DOHH2 (cell line): ENCODE data around the gene KCTD11.

Experiments used
- H3F3A ChIP-seq: fragments of 200-600 bp; sonication (generic), shearing (Covaris generic); 2 replicates; pipeline ENCODE4 v1.6.0; 2016; ENCODE audit warnings: antibody characterized with exemption, mild to moderate bottlenecking; ENCODE audit not compliant: control insufficient read depth, insufficient read depth
- H3K27ac ChIP-seq: fragments of 200-600 bp; sonication (generic); 2 replicates; pipeline ENCODE4 v1.5.1; 2014; ENCODE audit warnings: low read depth, mild to moderate bottlenecking, low read length, moderate library complexity
- H3K27me3 ChIP-seq: fragments of 200-600 bp; sonication (generic); 2 replicates; pipeline ENCODE4 v1.6.1; 2014; ENCODE audit warnings: mild to moderate bottlenecking, low read length, mixed read lengths; ENCODE audit not compliant: control insufficient read depth
- H3K36me3 ChIP-seq: fragments of 200-600 bp; sonication (generic); 2 replicates; pipeline ENCODE4 v1.6.1; 2014; ENCODE audit warnings: mild to moderate bottlenecking, low read length, moderate library complexity, mixed read lengths; ENCODE audit not compliant: control insufficient read depth
- H3K4me1 ChIP-seq: fragments of 200-600 bp; sonication (generic); 2 replicates; pipeline ENCODE4 v1.6.1; 2014; ENCODE audit warnings: mild to moderate bottlenecking, low read length, mixed read lengths; ENCODE audit not compliant: control insufficient read depth
- H3K4me2 ChIP-seq: fragments of 200-600 bp; sonication (generic); 2 replicates; pipeline ENCODE4 v1.6.0; 2014; ENCODE audit warnings: mild to moderate bottlenecking, low read length, moderate library complexity
- H3K4me3 ChIP-seq: fragments of 200-600 bp; sonication (generic); 2 replicates; pipeline ENCODE4 v1.5.1; 2014; ENCODE audit warnings: mild to moderate bottlenecking, low read length, mixed read lengths
- H3K79me2 ChIP-seq: fragments of 200-600 bp; sonication (generic); 2 replicates; pipeline ENCODE4 v1.6.1; 2014; ENCODE audit warnings: mild to moderate bottlenecking, low read length, mixed read lengths; ENCODE audit not compliant: control insufficient read depth
- H3K9me2 ChIP-seq: fragments of 200-600 bp; sonication (generic); replicated peaks from 2 replicates; pipeline ENCODE4 v1.6.1; 2014; ENCODE audit warnings: mild to moderate bottlenecking, low read length, mixed read lengths; ENCODE audit not compliant: control insufficient read depth
- H3K9me3 ChIP-seq: fragments of 200-600 bp; sonication (generic); 2 replicates; pipeline ENCODE4 v1.6.1; 2014; ENCODE audit warnings: antibody characterized with exemption, low read length, mixed read lengths; ENCODE audit not compliant: control insufficient read depth, insufficient read depth
- H4K20me1 ChIP-seq: fragments of 200-600 bp; sonication (generic); 2 replicates; pipeline ENCODE4 v1.6.0; 2014; ENCODE audit warnings: low read depth, mild to moderate bottlenecking, antibody characterized with exemption, low read length, moderate library complexity; ENCODE audit not compliant: control insufficient read depth, insufficient read depth
- CTCF ChIP-seq: fragments of 200-600 bp; sonication (generic); IDR thresholded peaks from one replicate; pipeline ENCODE4 v1.5.1; 2014; ENCODE audit warnings: antibody characterized with exemption, mild to moderate bottlenecking, low read depth, low read length; ENCODE audit not compliant: poor library complexity, severe bottlenecking
- EZH2phosphoT487 ChIP-seq: fragments of 200-600 bp; sonication (generic); IDR thresholded peaks from 2 replicates; pipeline ENCODE4 v1.6.1; 2017; ENCODE audit warnings: borderline replicate concordance, mild to moderate bottlenecking, antibody characterized with exemption, low read length, moderate library complexity, mixed read lengths

Gene KCTD11

DNA sequence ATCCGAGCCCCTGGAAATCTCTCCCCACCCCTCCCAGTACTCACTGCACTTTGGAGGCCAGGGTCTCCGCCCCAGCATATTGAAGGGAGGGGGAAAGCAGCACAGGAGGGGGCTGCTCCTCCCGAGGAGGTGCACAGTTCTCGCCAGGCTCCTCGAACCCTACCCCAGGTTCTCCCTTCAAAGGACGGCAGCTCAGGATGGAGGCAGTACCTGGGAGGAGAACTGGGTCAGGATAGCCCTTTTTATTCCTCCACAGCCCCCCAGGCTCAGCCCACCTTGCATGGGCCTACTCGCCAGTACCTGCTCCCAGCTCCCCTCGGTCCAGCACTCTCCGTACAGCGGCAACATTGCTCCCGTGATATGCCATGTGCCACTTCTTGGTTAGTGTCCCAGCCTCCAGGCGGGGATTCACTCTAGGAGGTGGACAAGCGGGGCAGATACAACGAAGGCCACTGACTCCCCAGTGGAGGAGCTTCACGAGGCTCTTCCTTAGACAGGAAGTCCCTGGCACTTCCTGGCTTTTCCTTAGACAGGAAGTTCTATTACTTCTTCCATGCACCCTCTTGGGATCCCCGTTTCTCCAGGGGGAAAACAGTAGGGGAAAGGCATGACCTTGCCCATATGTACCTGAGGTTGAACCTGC lies 34.7 kb upstream of the KCTD11 start:
- peaks cover 79% of the 10 kb centered on the region for H3K36me3 ChIP-seq
- peaks cover 33% of the 10 kb centered on the region for H3K4me1 ChIP-seq
- no peak overlapping the region for H3K27ac ChIP-seq
- peaks cover 13% of the 10 kb centered on the region; the same call in 1 of the 2 replicates for H4K20me1 ChIP-seq
- no peak overlapping the region for H3K4me3 ChIP-seq
- H3K4me2 ChIP-seq, result no peak overlapping the region
- H3F3A ChIP-seq, result peaks cover 35% of the 10 kb centered on the region
- TF ChIP-seq CTCF (no peak), EZH2phosphoT487 (no peak)
- no peaks in the 10 kb centered on the region for H3K27me3 ChIP-seq
- no peaks in the 10 kb centered on the region for H3K9me2 ChIP-seq
- no peaks in the 10 kb centered on the region for H3K9me3 ChIP-seq
- H3K79me2 ChIP-seq, result peaks cover 25% of the 10 kb centered on the region

- no peaks in the 10 kb centered on the region for H3K9me2 ChIP-seq
- H3F3A ChIP-seq, result peaks cover 25% of the 10 kb centered on the region
- peaks cover 79% of the 10 kb centered on the region for H3K36me3 ChIP-seq
- H3K4me2 ChIP-seq, result no peak overlapping the region
- no peak overlapping the region for H3K4me3 ChIP-seq
- no peaks in the 10 kb centered on the region for H3K27me3 ChIP-seq
- TF ChIP-seq CTCF (no peak), EZH2phosphoT487 (no peak)
- no peaks in the 10 kb centered on the region for H3K9me3 ChIP-seq
- peaks cover 22% of the 10 kb centered on the region for H3K79me2 ChIP-seq
- peaks cover 3% of the 10 kb centered on the region; the same call in 1 of the 2 replicates for H4K20me1 ChIP-seq
- H3K27ac ChIP-seq, result no peak overlapping the region
- peaks cover 23% of the 10 kb centered on the region for H3K4me1 ChIP-seq
Observed at GRCh38 chr17:7318121-7318860, 33.7 kb upstream of the KCTD11 start.

DNA sequence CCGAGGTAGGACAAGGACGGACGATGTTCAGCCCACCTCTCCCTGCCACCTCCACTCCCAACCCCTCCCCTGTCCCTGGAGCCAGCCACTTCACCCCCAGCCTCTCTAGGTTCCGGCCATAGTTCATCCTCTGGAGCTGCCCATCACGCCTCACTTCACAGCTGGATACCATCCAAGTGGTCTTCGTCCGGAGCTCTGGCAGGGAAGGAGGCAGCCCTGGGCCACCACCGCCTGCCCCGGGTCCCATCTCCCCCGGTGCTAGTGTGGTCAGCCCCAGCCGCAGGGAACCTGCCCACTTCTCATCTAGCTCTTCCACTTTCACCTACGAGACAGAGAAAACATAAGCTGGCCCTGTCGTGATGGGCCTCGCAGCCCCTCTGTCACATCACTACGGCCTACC lies 30.5 kb upstream of the KCTD11 start:
- H3K27ac ChIP-seq, result no peak overlapping the region
- H3K9me3 ChIP-seq, result no peaks in the 10 kb centered on the region
- H3K27me3 ChIP-seq, result no peaks in the 10 kb centered on the region
- H3K4me2 ChIP-seq, result no peak overlapping the region
- H3K4me3 ChIP-seq, result no peak overlapping the region
- no peak for TF ChIP-seq CTCF
- no peak for TF ChIP-seq EZH2phosphoT487
- H4K20me1 ChIP-seq, result no peaks in the 10 kb centered on the region
- no peaks in the 10 kb centered on the region for H3K9me2 ChIP-seq
- H3F3A ChIP-seq, result peaks cover 8% of the 10 kb centered on the region; the same call in 1 of the 2 replicates
- H3K4me1 ChIP-seq, result no peaks in the 10 kb centered on the region; the same call in 1 of the 2 replicates
- peaks cover 15% of the 10 kb centered on the region for H3K79me2 ChIP-seq
- H3K36me3 ChIP-seq, result peaks cover 83% of the 10 kb centered on the region
